Measurements from ENCODE around the gene NAA38.

NAA38 gene

DNA sequence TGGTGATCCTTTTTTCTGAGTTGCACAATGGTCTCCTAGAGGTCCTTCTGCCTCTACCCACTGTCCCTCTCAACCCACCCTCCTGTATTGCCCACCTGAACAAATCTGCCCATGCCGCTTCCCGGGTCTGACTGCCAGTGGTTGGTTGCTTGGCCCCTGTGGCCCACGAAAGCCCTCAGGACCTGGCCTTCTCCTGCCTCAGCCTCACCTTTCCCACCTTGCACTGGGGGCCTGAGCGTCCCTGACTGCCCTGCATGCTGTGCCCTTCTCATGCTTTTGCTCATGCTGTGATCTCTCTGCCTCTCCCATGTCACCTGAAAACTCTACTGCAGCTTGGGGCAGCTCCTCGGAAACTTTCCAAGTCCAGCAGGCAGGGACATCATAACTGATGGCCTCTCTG, 37.1 kb downstream of the NAA38 start:
- no peak overlapping the region for H3K4me3 ChIP-seq (ENCODE audit: low read depth, low read length)
- no peak for TF ChIP-seq CTCF (IDR thresholded peaks at IDR 0.05; ENCODE audit: insufficient read depth, low read depth, low read length, missing control alignments)
- no peak for DNase-seq (ENCODE audit: low read depth)

DNA sequence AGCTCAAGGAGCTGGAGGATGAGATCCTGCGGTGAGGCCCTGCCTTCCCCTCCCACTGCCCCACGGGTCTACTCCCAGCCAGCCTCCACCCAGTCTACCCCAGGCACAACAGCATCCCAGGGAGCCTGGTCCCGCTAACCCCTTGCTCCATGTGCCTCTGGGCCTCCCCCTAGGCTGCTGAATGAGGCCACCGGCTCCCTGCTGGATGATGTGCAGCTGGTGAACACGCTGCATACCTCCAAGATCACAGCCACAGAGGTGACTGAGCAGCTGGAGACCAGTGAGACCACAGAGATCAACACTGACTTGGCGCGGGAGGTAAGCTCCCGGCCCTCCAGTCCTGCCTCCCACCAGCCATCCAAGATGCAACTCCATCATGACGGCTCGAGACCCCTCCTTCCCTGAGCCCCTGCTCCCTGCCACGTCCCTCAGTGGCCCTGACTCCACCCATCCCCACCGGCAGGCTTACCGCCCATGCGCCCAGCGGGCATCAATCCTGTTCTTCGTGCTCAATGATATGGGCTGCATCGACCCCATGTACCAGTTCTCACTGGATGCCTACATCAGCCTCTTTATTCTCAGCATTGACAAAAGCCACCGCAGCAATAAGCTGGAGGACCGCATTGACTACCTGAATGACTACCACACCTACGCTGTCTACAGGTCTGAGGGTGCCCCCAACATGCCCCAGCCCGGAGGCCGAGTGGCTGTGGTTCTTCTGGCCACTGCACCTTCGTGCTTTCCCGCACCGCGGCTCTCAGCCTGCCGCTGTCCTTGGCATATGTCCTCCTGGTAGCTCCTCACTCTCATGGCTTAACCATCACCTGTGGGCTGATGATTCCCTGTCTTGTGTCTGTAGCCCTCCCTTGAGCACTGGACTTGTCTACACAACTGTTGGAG, 38.4 kb downstream of the NAA38 start:
- H3K4me3 ChIP-seq (ENCODE audit: low read depth, low read length): no peak overlapping the region
- TF ChIP-seq CTCF (IDR thresholded peaks at IDR 0.05; ENCODE audit: insufficient read depth, low read depth, low read length, missing control alignments): no peak
- no peak for DNase-seq (ENCODE audit: low read depth)

DNA sequence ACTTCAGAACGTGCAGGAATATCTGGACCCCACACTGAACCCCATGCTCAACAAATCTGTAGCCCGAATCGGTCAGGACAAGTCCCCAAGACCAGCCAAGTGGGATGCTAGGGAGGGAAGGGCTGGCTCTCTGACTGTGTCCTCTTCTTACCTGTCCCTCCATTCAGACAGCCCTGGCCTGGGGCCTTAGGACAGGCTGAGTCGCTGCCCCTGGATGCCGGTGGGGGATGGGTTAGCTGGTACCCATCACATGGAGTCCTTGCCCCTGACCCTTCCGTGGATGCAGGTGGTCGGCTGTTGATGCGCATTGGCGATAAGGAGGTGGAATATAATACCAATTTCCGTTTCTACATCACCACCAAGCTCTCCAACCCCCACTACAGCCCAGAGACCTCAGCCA, 39.3 kb downstream of the NAA38 start:
- TF ChIP-seq CTCF (IDR thresholded peaks at IDR 0.05; ENCODE audit: insufficient read depth, low read depth, low read length, missing control alignments): no peak
- H3K4me3 ChIP-seq (ENCODE audit: low read depth, low read length): no peak overlapping the region
- no peak for DNase-seq (ENCODE audit: low read depth)

DNA sequence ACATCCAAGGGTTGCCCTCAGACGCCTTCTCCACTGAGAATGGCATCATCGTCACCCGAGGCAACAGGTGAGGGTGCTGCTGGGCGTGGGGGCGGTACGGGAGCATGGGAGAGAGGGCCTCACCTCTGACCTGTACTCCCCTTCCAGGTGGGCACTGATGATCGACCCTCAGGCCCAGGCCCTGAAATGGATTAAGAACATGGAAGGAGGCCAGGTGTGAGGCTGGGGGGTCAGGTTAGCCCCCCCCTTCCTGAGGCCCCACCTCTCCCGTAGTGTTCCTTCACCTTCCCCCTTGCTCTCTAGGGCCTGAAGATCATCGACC, 39.8 kb downstream of the NAA38 start:
- no peak overlapping the region for H3K4me3 ChIP-seq (ENCODE audit: low read depth, low read length)
- no peak for TF ChIP-seq CTCF (IDR thresholded peaks at IDR 0.05; ENCODE audit: insufficient read depth, low read depth, low read length, missing control alignments)
- DNase-seq (ENCODE audit: low read depth): no peak

- no peak overlapping the region for H3K4me3 ChIP-seq (ENCODE audit: low read depth, low read length)
- DNase-seq (ENCODE audit: low read depth): no peak
- no peak for TF ChIP-seq CTCF (IDR thresholded peaks at IDR 0.05; ENCODE audit: insufficient read depth, low read depth, low read length, missing control alignments)
Observed at GRCh38 chr17:7816926-7817642, 40.3 kb downstream of the NAA38 start.

DNA sequence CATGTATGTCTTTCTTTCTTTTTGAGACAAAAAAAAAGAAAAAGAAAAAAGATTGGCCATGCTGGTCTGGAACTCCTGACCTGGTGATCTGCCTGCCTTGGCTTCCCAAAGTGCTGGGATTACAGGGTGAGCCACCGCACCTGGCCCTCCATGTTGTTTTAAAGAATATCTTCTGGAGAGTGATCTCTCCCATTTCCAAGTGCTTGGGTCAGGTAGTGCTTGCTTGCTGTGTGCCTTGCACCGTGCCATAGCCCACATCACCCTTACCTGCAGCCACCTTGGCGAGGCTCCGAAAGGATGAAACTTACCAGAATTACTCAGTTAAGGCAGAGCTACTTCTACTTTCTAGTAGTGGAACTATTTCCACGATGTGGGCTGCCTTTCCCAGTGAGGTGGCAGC, 42.4 kb downstream of the NAA38 start:
- no peak for TF ChIP-seq CTCF (IDR thresholded peaks at IDR 0.05; ENCODE audit: insufficient read depth, low read depth, low read length, missing control alignments)
- no peak for DNase-seq (ENCODE audit: low read depth)
- no peak overlapping the region for H3K4me3 ChIP-seq (ENCODE audit: low read depth, low read length)
